Retinal pigment epithelial cell (primary cell): ENCODE results near the gene PITPNC1.

Experiments
- DNase-seq: peaks from one replicate; pipeline ENCODE4 v3.0.0-alpha.2; 2010; ENCODE audit warnings: low read depth
- H3K4me3 ChIP-seq: 2 replicates; pipeline ENCODE4 v1.5.1; 2011; ENCODE audit warnings: mild to moderate bottlenecking, low read length, control low read depth, moderate library complexity
- CTCF ChIP-seq: conservative IDR thresholded peaks from 2 replicates; pipeline ENCODE4 v1.5.1; 2011; ENCODE audit warnings: low read depth, low read length, control low read depth, inconsistent platforms

PITPNC1 gene

GRCh38 chr17:67503184-67503583 is 126.1 kb downstream of the PITPNC1 start:
- no peak overlapping the region for H3K4me3 ChIP-seq
- DNase-seq = no peak
- TF ChIP-seq CTCF = no peak

GRCh38 chr17:67503739-67504138 is 126.7 kb downstream of the PITPNC1 start:
- no peak for DNase-seq
- TF ChIP-seq CTCF = no peak
- no peak overlapping the region for H3K4me3 ChIP-seq

- H3K4me3 ChIP-seq = no peak overlapping the region
- no peak for DNase-seq
- TF ChIP-seq CTCF = no peak
These were observed 127.1 kb downstream of the PITPNC1 start for GRCh38 chr17:67504182-67504581.

GRCh38 chr17:67506966-67507365 is 129.9 kb downstream of the PITPNC1 start:
- H3K4me3 ChIP-seq = no peak overlapping the region
- no peak for TF ChIP-seq CTCF
- DNase-seq = no peak

- H3K4me3 ChIP-seq = no peak overlapping the region
- TF ChIP-seq CTCF = no peak
- DNase-seq = no peak
These were observed 132.6 kb downstream of the PITPNC1 start for GRCh38 chr17:67509390-67510287.

- DNase-seq = no peak
- no peak for TF ChIP-seq CTCF
- H3K4me3 ChIP-seq = no peak overlapping the region
These were observed 133.9 kb downstream of the PITPNC1 start for GRCh38 chr17:67511012-67511411.

GRCh38 chr17:67511804-67512203 is 134.7 kb downstream of the PITPNC1 start:
- TF ChIP-seq CTCF = no peak
- no peak overlapping the region for H3K4me3 ChIP-seq

More at GRCh38 chr17:67511804-67512203, 134.7 kb downstream of the PITPNC1 start:
- no peak for DNase-seq
